Neural progenitor cell (in vitro differentiated cells): ENCODE data around the gene SHH. TPM values are rescaled to one million over a fixed set of nuclear protein-coding genes. Genes with fewer than 3 reads are reported as not detected.

Experiments
- DNase-seq: peaks from one replicate; pipeline ENCODE4 v3.0.0-alpha.2; 2016; ENCODE audit warnings: low spot score
- H2AFZ ChIP-seq: fragments of 200-600 bp; sonication (generic); replicated peaks from 2 replicates; pipeline ENCODE4 v1.6.1; 2016; ENCODE audit warnings: antibody characterized with exemption
- H3F3A ChIP-seq: fragments of 200-600 bp; sonication (generic); 2 replicates; pipeline ENCODE4 v1.6.1; 2016; ENCODE audit warnings: antibody characterized with exemption, low read depth
- H3K27ac ChIP-seq: fragments of 200-600 bp; sonication (generic); 2 replicates; pipeline ENCODE4 v1.5.1; 2016; ENCODE audit warnings: mild to moderate bottlenecking
- H3K27me3 ChIP-seq: fragments of 200-600 bp; sonication (generic); 2 replicates; pipeline ENCODE4 v1.6.1; 2016; ENCODE audit warnings: mild to moderate bottlenecking, moderate library complexity
- H3K36me3 ChIP-seq: fragments of 200-600 bp; sonication (generic); 2 replicates; pipeline ENCODE4 v1.5.1; 2016
- H3K4me1 ChIP-seq: fragments of 200-600 bp; sonication (generic); 2 replicates; pipeline ENCODE4 v1.6.1; 2016; ENCODE audit warnings: mixed run types
- H3K4me2 ChIP-seq: fragments of 200-600 bp; sonication (generic); 2 replicates; pipeline ENCODE4 v1.6.1; 2016
- H3K4me3 ChIP-seq: fragments of 200-600 bp; sonication (generic); 2 replicates; pipeline ENCODE4 v1.5.1; 2016
- H3K79me2 ChIP-seq: fragments of 200-600 bp; sonication (generic); 2 replicates; pipeline ENCODE4 v1.6.1; 2016; ENCODE audit warnings: low read depth
- H3K9ac ChIP-seq: fragments of 200-600 bp; sonication (generic); 2 replicates; pipeline ENCODE4 v1.6.1; 2016
- H3K9me3 ChIP-seq: fragments of 200-600 bp; sonication (generic); 2 replicates; pipeline ENCODE4 v1.5.1; 2016; ENCODE audit warnings: low read depth
- H4K20me1 ChIP-seq: fragments of 200-600 bp; sonication (generic); 2 replicates; pipeline ENCODE4 v1.6.1; 2016; ENCODE audit warnings: low read depth
- H3K27ac Mint-ChIP-seq: 3 replicates; pipeline ENCODE4 v1.8.0; 2021; ENCODE audit warnings: mixed read lengths
- H3K27me3 Mint-ChIP-seq: 2 replicates; pipeline ENCODE4 v1.8.0; 2022; ENCODE audit warnings: low read depth, mild to moderate bottlenecking, inconsistent platforms, moderate library complexity, mixed read lengths; ENCODE audit not compliant: insufficient read depth
- H3K36me3 Mint-ChIP-seq: 3 replicates; pipeline ENCODE4 v1.8.0; 2021; ENCODE audit warnings: mixed read lengths
- H3K4me1 Mint-ChIP-seq: 3 replicates; pipeline ENCODE4 v1.8.0; 2021; ENCODE audit warnings: mixed read lengths
- H3K4me3 Mint-ChIP-seq: 3 replicates; pipeline ENCODE4 v1.8.0; 2021; ENCODE audit warnings: mild to moderate bottlenecking, moderate library complexity, mixed read lengths
- H3K9me3 Mint-ChIP-seq: 3 replicates; pipeline ENCODE4 v1.8.0; 2020; ENCODE audit warnings: mixed read lengths
- EZH2 ChIP-seq: fragments of 200-600 bp; sonication (generic); IDR thresholded peaks from 2 replicates; pipeline ENCODE4 v1.6.1; 2017; ENCODE audit warnings: antibody characterized with exemption, mild to moderate bottlenecking, moderate library complexity
- EZH2phosphoT487 ChIP-seq: fragments of 200-600 bp; sonication (generic); IDR thresholded peaks from 2 replicates; pipeline ENCODE4 v1.6.1; 2017; ENCODE audit warnings: antibody characterized with exemption
- total RNA-seq: library from RNA; depleted of rRNA; stranded (reverse); fragments of >200 nt; gene quantifications from 2 replicates; pipeline ENCODE4 v1.2.3, GENCODE V29; 2015; ENCODE audit warnings: low replicate concordance
- TF ChIP-seq, protein P1 (sequence below): fragments of 200-600 bp; sonication (generic); IDR thresholded peaks from 2 replicates; pipeline ENCODE4 v1.5.1; 2017; ENCODE audit warnings: antibody characterized with exemption, mild to moderate bottlenecking

The SHH gene
- total RNA-seq, 1 donor from 2014 or later = not detected

DNA sequence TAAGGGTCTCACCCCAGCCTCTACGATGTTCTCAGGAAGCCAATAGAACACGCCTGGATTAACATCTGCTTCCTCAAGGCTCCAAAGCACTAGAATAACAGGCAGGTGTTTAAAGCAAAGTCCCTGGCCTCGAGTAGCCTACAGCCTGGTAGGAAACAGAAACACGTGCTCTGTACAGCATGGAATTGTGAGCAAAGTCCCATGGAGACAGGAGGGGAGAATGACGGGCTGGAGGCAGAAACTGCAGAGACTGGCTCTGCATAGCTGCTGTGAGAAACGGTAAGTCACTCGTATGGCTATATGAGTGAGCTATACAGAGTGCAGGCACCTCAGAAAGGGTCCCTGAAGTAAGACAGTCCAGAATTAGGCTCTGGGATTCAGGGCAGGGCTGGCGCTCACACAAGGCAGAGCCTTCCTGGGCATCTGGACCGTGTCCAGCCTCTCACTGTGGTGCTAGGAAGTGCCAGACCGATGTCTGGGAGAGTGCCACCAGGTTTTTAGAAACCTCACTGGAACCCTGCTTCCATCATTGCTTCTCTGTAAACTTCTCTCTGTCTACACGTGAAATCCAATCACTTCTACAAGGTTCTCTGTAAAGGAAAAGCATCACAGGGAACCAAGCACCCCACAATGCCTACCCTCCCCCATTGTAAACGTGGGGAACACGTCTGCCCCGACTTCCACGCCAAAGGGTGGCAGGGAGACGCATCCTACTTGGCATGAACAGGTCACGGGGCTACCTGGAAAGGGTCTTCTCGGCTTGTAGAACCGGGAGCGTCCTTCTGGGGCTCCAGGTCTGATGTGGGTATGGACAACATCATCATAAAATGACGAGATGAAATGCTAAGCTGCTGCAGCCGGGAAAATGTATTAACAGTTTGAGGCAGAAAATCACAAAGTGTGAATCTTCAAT is 38.8 kb upstream of the SHH start:
- no peak overlapping the region for H3K4me2 ChIP-seq
- no peak for DNase-seq
- no peak overlapping the region for H3K4me3 ChIP-seq
- no peaks in the 10 kb centered on the region for H3F3A ChIP-seq
- Mint-ChIP-seq H3K4me1 (peaks cover 9% of the 10 kb centered on the region), H3K9me3 (no peaks in the 10 kb centered on the region), H3K4me3 (no peak overlapping the region), H3K36me3 (no peaks in the 10 kb centered on the region), H3K27me3 (peaks cover 8% of the 10 kb centered on the region), H3K27ac (no peak overlapping the region)
- no peak overlapping the region for H2AFZ ChIP-seq
- H3K36me3 ChIP-seq = no peaks in the 10 kb centered on the region
- no peaks in the 10 kb centered on the region for H3K27me3 ChIP-seq
- H3K79me2 ChIP-seq = no peaks in the 10 kb centered on the region
- H4K20me1 ChIP-seq = no peaks in the 10 kb centered on the region
- no peaks in the 10 kb centered on the region for H3K9me3 ChIP-seq
- TF ChIP-seq, protein P1, sequence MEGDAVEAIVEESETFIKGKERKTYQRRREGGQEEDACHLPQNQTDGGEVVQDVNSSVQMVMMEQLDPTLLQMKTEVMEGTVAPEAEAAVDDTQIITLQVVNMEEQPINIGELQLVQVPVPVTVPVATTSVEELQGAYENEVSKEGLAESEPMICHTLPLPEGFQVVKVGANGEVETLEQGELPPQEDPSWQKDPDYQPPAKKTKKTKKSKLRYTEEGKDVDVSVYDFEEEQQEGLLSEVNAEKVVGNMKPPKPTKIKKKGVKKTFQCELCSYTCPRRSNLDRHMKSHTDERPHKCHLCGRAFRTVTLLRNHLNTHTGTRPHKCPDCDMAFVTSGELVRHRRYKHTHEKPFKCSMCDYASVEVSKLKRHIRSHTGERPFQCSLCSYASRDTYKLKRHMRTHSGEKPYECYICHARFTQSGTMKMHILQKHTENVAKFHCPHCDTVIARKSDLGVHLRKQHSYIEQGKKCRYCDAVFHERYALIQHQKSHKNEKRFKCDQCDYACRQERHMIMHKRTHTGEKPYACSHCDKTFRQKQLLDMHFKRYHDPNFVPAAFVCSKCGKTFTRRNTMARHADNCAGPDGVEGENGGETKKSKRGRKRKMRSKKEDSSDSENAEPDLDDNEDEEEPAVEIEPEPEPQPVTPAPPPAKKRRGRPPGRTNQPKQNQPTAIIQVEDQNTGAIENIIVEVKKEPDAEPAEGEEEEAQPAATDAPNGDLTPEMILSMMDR = no peak
- TF ChIP-seq EZH2phosphoT487 (no peak), EZH2 (no peak)
- no peaks in the 10 kb centered on the region for H3K4me1 ChIP-seq
- no peak overlapping the region for H3K9ac ChIP-seq
- H3K27ac ChIP-seq = no peak overlapping the region

DNA sequence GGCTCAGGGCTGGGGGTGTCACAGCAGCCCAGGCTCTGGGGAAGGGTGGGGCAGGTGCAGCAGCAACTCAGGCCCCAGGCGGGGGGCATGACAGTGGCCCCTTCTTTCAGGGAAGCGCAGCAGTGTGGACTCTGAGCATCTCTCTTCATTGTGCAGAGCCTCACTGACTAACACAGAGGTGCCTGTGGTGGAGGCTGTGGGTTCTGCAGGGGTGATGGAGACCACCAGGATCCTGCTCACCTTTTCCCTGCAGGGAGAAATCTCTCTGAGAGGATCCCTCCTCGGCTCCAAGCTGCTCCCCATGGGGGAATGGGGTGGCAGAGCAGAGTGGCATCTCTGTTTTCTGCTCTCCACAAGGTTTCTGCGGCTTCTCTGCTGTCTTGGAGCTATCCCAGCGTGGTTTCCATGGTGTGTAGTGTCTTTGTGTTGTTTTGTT is 37.8 kb upstream of the SHH start:
- Histone ChIP-seq H3K4me2 (no peak overlapping the region), H3K27ac (no peak overlapping the region), H2AFZ (no peak overlapping the region), H3K9ac (no peak overlapping the region), H3K9me3 (no peaks in the 10 kb centered on the region), H3K4me1 (no peaks in the 10 kb centered on the region), H3K4me3 (no peak overlapping the region), H3K27me3 (no peaks in the 10 kb centered on the region), H3F3A (no peaks in the 10 kb centered on the region), H3K36me3 (no peaks in the 10 kb centered on the region), H3K79me2 (no peaks in the 10 kb centered on the region), H4K20me1 (no peaks in the 10 kb centered on the region)
- Mint-ChIP-seq H3K4me1 (peaks cover 9% of the 10 kb centered on the region), H3K9me3 (no peaks in the 10 kb centered on the region), H3K4me3 (no peak overlapping the region), H3K27me3 (peaks cover 8% of the 10 kb centered on the region), H3K36me3 (no peaks in the 10 kb centered on the region), H3K27ac (no peak overlapping the region)
- TF ChIP-seq, protein P1 = no peak
- TF ChIP-seq EZH2phosphoT487 (no peak), EZH2 (no peak)
- DNase-seq = no peak

DNA sequence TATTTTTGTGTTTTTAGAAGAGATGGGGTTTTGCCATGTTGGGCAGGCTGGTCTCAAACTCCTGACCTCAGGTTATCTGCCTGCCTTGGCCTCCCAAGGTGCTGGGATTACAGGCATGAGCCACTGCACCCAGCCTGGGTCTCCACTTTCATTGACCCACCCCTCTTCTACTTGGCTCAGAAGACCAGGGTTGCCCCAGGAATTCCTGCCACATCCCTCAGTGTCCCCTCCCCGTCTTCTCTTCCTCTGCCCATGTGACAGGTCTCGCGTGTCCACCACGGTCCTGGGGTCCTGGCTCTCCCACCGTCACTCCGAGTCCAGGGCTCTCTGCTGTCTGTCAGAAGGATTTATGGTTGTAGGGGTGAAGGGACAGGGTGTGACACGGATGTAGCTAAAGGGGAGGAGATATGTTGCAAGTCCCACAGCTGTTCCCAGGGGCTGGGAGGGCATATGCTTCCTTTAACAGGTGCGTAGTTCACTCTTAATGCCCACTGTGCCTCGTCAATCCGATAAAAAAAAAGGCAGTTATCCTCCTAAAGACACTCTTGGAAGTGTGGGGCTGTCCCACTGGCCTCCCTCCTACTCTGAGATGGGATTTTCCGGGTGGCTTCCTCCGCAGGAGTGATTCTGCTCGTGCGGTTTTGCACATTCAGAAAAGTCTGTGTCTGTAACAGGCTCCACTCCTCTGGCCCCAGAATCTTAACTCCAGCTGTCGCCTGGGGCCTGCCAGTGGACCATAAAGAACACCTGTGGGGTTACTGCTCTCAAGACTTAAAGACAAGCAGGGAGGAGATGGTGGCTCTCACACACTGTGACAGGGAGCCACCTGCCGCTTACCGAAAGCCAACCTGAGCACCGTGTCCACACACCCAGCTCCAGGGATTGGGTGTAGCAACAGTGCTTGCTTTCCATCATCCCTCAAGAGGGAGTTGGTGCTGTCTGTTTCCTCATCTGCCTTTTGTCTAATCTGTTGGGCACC is 36.7 kb upstream of the SHH start:
- peak overlapping the region; percentile 53 for H3K27ac Mint-ChIP-seq
- H3K9me3 ChIP-seq = no peaks in the 10 kb centered on the region
- peaks cover 9% of the 10 kb centered on the region for H3K4me1 Mint-ChIP-seq

More for the DNA sequence above, 36.7 kb upstream of the SHH start:
- no peaks in the 10 kb centered on the region for H3K4me1 ChIP-seq
- no peak overlapping the region for H2AFZ ChIP-seq
- H3K27ac ChIP-seq = no peak overlapping the region
- TF ChIP-seq, protein P1 = no peak
- TF ChIP-seq EZH2phosphoT487 = no peak
- no peak for TF ChIP-seq EZH2
- peaks cover 8% of the 10 kb centered on the region for H3K27me3 Mint-ChIP-seq
- DNase-seq = no peak
- H3F3A ChIP-seq = no peaks in the 10 kb centered on the region
- H3K36me3 Mint-ChIP-seq = no peaks in the 10 kb centered on the region
- H3K4me2 ChIP-seq = no peak overlapping the region
- no peaks in the 10 kb centered on the region for H4K20me1 ChIP-seq
- H3K9ac ChIP-seq = no peak overlapping the region
- no peaks in the 10 kb centered on the region for H3K9me3 Mint-ChIP-seq
- no peaks in the 10 kb centered on the region for H3K27me3 ChIP-seq
- H3K4me3 ChIP-seq = no peak overlapping the region
- H3K79me2 ChIP-seq = no peaks in the 10 kb centered on the region
- H3K36me3 ChIP-seq = no peaks in the 10 kb centered on the region
- H3K4me3 Mint-ChIP-seq = no peak overlapping the region
